Right ventricle myocardium superior (tissue), 1 donor: ENCODE data around the gene CDHR1. TPM values are rescaled to one million over a fixed set of nuclear protein-coding genes. Genes with fewer than 3 reads are reported as not detected.
A peak's percentile ranks its signal among the peaks of the same experiment; 100 is the strongest.
"Not testable (repeated sequence)": the region's sequence is repeated elsewhere in the genome, so short reads cannot be mapped to it uniquely, and the experiment has no call there.

Experiments
- ATAC-seq: fragments of 200-7000 bp; cut with Tn5 transposase; one replicate; pipeline ENCODE4 v1.9.1; 2020; ENCODE audit warnings: mild to moderate bottlenecking; ENCODE audit not compliant: poor library complexity
- DNase-seq: peaks from one replicate; pipeline ENCODE4 v3.0.0-alpha.2; 2020
- intact Hi-C: fragments of 100-400 bp; cut with DNase I; formaldehyde crosslinking; loops from one replicate; pipeline ENCODE4 v1.11.2; 2022
- total RNA-seq: library from RNA; stranded (reverse); fragmentation: NEBNext Ultra II Directional; extraction: Animal tissue kit (Norgen Biotek cat#: 25700); gene quantifications from one replicate; pipeline ENCODE4 v1.2.1, GENCODE V29; 2021
- donor health status: DM: no; HTN: yes; CAD: no; lungs with severe emphysema.

The CDHR1 gene
- total RNA-seq, 1 donor from 2014 or later = 0.32 TPM

- ATAC-seq, DNase-seq, intact Hi-C loops: not testable (repeated sequence)
Observed at GRCh38 chr10:84171700-84172466, 22.5 kb upstream of the CDHR1 start.

- ATAC-seq (no peak), DNase-seq (no peak)
- intact Hi-C loops = no loop called here
Observed at GRCh38 chr10:84172467-84173356, 21.6 kb upstream of the CDHR1 start.

GRCh38 chr10:84173501-84173929, 20.8 kb upstream of the CDHR1 start, which contains the start of gene GPR15LG:
Gene GPR15LG, plus strand, starts transcription at chr10:84173801. Its CDS starts 51 bp downstream, at chr10:84173852.
- ATAC-seq (no peak), DNase-seq (no peak)
- intact Hi-C loops = no loop called here

- intact Hi-C loops = no loop called here
Observed at GRCh38 chr10:84175436-84175835, 18.9 kb upstream of the CDHR1 start.

GRCh38 chr10:84176351-84176750, 18.0 kb upstream of the CDHR1 start:
- DNase-seq = no peak
- no peak for ATAC-seq

More at GRCh38 chr10:84175436-84175835, 18.9 kb upstream of the CDHR1 start:
- DNase-seq (no peak), ATAC-seq (no peak)

GRCh38 chr10:84176836-84177474, 17.4 kb upstream of the CDHR1 start:
- no peak for DNase-seq
- intact Hi-C loops = no loop called here
- ATAC-seq = no peak

More at GRCh38 chr10:84176351-84176750, 18.0 kb upstream of the CDHR1 start:
- intact Hi-C loops = no loop called here

GRCh38 chr10:84177541-84178141, 16.7 kb upstream of the CDHR1 start:
- DNase-seq (peak; percentile 54), ATAC-seq (peak; percentile 88)
- intact Hi-C loops = no loop called here

GRCh38 chr10:84178160-84178609, 16.2 kb upstream of the CDHR1 start:
- intact Hi-C loops = no loop called here
- ATAC-seq (no peak), DNase-seq (no peak)

GRCh38 chr10:84179059-84179710, 15.2 kb upstream of the CDHR1 start:
- ATAC-seq (peak; percentile 19), DNase-seq (peak; percentile 45)
- intact Hi-C loops = no loop called here

- ATAC-seq, intact Hi-C loops, DNase-seq: not testable (repeated sequence)
Observed at GRCh38 chr10:84180386-84180785, 14.0 kb upstream of the CDHR1 start.

GRCh38 chr10:84181631-84182030, 12.7 kb upstream of the CDHR1 start:
- ATAC-seq (no peak), DNase-seq (no peak)
- intact Hi-C loops = no loop called here

GRCh38 chr10:84184517-84184916, 9.8 kb upstream of the CDHR1 start:
- ATAC-seq (no peak), DNase-seq (no peak)
- intact Hi-C loops = no loop called here

- ATAC-seq (no peak), DNase-seq (no peak)
- intact Hi-C loops = no loop called here
Observed at GRCh38 chr10:84185526-84186175, 8.7 kb upstream of the CDHR1 start.

GRCh38 chr10:84188815-84189214, 5.5 kb upstream of the CDHR1 start:
- intact Hi-C loops = no loop called here
- DNase-seq (no peak), ATAC-seq (no peak)

- ATAC-seq = no peak
- DNase-seq = no peak
- intact Hi-C loops = no loop called here
Observed at GRCh38 chr10:84190621-84191020, 3.7 kb upstream of the CDHR1 start.

GRCh38 chr10:84191106-84191505, 3.2 kb upstream of the CDHR1 start:
- ATAC-seq (no peak), DNase-seq (no peak)
- intact Hi-C loops = no loop called here

GRCh38 chr10:84193327-84193726, 1.0 kb upstream of the CDHR1 start:
- DNase-seq (no peak), ATAC-seq (no peak)
- intact Hi-C loops = no loop called here
